ENCODE results near the gene CCDC186. TPM values are rescaled to one million over a fixed set of nuclear protein-coding genes. Genes with fewer than 3 reads are reported as not detected.

The CCDC186 gene
- polyA plus RNA-seq, 1 donor from 2014 or later = 24.2 TPM

DNA sequence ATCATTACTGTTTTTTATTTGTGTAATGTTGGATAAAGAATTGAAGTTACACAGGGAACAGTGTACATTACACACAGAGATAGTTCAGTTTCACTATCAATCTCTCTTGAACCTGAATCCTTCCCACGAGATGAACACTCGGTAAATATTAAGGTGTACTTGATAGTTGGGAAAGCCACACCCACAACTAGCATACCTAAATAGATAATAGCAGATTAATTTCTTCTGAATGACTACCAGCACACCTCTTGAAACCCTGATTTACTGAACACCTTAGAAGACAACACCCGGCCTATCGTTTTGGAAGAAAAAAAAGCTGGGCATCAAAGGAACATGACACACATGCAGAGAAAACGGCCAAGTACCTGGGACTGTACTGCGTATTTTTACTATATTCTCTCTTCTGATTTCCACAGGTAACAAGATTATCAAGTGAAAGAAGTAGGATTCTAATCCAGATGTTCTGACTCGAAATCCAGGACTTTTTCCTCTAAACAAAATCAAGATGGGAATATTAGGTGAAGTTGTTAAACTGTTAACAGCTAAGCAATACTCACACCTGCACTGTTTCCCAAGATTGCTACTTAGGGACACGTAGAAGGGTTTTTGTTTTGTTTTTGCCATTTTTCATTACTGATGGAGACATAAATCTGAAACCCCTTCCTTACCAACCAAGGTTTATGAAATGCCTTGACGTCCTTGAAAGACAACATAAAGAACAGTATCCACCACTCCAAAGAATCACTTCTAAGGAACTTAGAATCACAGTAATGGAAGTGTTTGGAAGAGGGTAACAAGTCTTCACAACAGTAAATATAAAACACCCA, 1.0 kb downstream of the CCDC186 start:
- Histone ChIP-seq H3K36me3 (ENCODE audit: insufficient read depth, low read length) (no peaks in the 10 kb centered on the region), H3K9me3 (ENCODE audit: low read length) (no peaks in the 10 kb centered on the region), H3K4me3 (ENCODE audit: low read length) (peak overlapping the region; percentile 90), H3K4me2 (ENCODE audit: low read length) (peak overlapping the region; percentile 87), H3K27me3 (ENCODE audit: insufficient read depth, low read depth, low read length) (peaks cover 7% of the 10 kb centered on the region), H3F3A (ENCODE audit: insufficient read depth, low read length, poor library complexity, severe bottlenecking) (no peaks in the 10 kb centered on the region), H3K79me2 (replicated peaks; ENCODE audit: insufficient read depth, low read length) (peaks cover 32% of the 10 kb centered on the region), H3K9me2 (ENCODE audit: insufficient read depth, low read length) (no peaks in the 10 kb centered on the region), H2AFZ (ENCODE audit: low read depth, low read length) (peak overlapping the region; percentile 99), H3K27ac (ENCODE audit: low read length) (peak overlapping the region; percentile 85), H4K20me1 (ENCODE audit: insufficient read depth) (no peaks in the 10 kb centered on the region), H3K9ac (ENCODE audit: low read length) (peak overlapping the region; percentile 92)
- TF ChIP-seq, protein P1, sequence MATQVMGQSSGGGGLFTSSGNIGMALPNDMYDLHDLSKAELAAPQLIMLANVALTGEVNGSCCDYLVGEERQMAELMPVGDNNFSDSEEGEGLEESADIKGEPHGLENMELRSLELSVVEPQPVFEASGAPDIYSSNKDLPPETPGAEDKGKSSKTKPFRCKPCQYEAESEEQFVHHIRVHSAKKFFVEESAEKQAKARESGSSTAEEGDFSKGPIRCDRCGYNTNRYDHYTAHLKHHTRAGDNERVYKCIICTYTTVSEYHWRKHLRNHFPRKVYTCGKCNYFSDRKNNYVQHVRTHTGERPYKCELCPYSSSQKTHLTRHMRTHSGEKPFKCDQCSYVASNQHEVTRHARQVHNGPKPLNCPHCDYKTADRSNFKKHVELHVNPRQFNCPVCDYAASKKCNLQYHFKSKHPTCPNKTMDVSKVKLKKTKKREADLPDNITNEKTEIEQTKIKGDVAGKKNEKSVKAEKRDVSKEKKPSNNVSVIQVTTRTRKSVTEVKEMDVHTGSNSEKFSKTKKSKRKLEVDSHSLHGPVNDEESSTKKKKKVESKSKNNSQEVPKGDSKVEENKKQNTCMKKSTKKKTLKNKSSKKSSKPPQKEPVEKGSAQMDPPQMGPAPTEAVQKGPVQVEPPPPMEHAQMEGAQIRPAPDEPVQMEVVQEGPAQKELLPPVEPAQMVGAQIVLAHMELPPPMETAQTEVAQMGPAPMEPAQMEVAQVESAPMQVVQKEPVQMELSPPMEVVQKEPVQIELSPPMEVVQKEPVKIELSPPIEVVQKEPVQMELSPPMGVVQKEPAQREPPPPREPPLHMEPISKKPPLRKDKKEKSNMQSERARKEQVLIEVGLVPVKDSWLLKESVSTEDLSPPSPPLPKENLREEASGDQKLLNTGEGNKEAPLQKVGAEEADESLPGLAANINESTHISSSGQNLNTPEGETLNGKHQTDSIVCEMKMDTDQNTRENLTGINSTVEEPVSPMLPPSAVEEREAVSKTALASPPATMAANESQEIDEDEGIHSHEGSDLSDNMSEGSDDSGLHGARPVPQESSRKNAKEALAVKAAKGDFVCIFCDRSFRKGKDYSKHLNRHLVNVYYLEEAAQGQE (IDR thresholded peaks at IDR 0.05; ENCODE audit: borderline replicate concordance) = no peak
- no peak for TF ChIP-seq TAF1 (IDR thresholded peaks at IDR 0.05; ENCODE audit: low read depth)
- TF ChIP-seq, protein P2, sequence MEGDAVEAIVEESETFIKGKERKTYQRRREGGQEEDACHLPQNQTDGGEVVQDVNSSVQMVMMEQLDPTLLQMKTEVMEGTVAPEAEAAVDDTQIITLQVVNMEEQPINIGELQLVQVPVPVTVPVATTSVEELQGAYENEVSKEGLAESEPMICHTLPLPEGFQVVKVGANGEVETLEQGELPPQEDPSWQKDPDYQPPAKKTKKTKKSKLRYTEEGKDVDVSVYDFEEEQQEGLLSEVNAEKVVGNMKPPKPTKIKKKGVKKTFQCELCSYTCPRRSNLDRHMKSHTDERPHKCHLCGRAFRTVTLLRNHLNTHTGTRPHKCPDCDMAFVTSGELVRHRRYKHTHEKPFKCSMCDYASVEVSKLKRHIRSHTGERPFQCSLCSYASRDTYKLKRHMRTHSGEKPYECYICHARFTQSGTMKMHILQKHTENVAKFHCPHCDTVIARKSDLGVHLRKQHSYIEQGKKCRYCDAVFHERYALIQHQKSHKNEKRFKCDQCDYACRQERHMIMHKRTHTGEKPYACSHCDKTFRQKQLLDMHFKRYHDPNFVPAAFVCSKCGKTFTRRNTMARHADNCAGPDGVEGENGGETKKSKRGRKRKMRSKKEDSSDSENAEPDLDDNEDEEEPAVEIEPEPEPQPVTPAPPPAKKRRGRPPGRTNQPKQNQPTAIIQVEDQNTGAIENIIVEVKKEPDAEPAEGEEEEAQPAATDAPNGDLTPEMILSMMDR (IDR thresholded peaks at IDR 0.05; ENCODE audit: poor library complexity, severe bottlenecking) = no peak
- TF ChIP-seq SMC3 (conservative IDR thresholded peaks at IDR 0.05; ENCODE audit: poor library complexity) = no peak
- no peak for TF ChIP-seq POLR2AphosphoS5 (IDR thresholded peaks at IDR 0.05)
- no peak for TF ChIP-seq MXI1 (conservative IDR thresholded peaks at IDR 0.05; ENCODE audit: poor library complexity, severe bottlenecking)
- TF ChIP-seq EZH2 (IDR thresholded peaks at IDR 0.05; ENCODE audit: borderline replicate concordance, insufficient read depth, low read length, poor library complexity, severe bottlenecking) = no peak
- TF ChIP-seq EP300 (conservative IDR thresholded peaks at IDR 0.05; ENCODE audit: poor library complexity, severe bottlenecking) = no peak
- no peak for TF ChIP-seq RAD21 (conservative IDR thresholded peaks at IDR 0.05)

DNA sequence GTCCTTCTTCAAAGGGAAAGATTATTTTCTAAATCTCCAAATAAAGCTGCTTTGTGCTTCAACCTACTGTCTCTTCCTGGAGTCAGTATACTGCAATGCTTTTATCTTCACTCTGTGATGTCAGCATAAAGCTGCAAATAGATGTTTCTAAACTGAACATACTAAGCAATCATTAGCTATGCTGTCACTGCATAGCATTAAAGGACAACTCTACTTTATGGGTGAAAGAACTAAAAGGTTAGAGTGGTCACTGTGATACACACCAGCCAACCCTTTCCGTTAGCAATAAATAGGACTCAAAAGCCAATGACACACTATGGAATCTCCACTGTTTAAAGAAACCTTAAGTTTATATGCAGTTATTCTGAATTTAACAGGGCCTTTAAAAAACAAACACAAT, 1.8 kb downstream of the CCDC186 start:
- H3K9me2 ChIP-seq (ENCODE audit: insufficient read depth, low read length) = no peaks in the 10 kb centered on the region
- no peak overlapping the region for H2AFZ ChIP-seq (ENCODE audit: low read depth, low read length)
- peak overlapping the region; percentile 87 for H3K4me2 ChIP-seq (ENCODE audit: low read length)
- peaks cover 32% of the 10 kb centered on the region for H3K79me2 ChIP-seq (replicated peaks; ENCODE audit: insufficient read depth, low read length)
- H3K27ac ChIP-seq (ENCODE audit: low read length) = no peak overlapping the region
- H3K36me3 ChIP-seq (ENCODE audit: insufficient read depth, low read length) = no peaks in the 10 kb centered on the region
- H3K27me3 ChIP-seq (ENCODE audit: insufficient read depth, low read depth, low read length) = peaks cover 7% of the 10 kb centered on the region
- no peaks in the 10 kb centered on the region for H3F3A ChIP-seq (ENCODE audit: insufficient read depth, low read length, poor library complexity, severe bottlenecking)
- H3K9ac ChIP-seq (ENCODE audit: low read length) = peak overlapping the region; percentile 92
- TF ChIP-seq, protein P1 (IDR thresholded peaks at IDR 0.05; ENCODE audit: borderline replicate concordance) = no peak
- TF ChIP-seq MXI1 (conservative IDR thresholded peaks at IDR 0.05; ENCODE audit: poor library complexity, severe bottlenecking) (no peak), TAF1 (IDR thresholded peaks at IDR 0.05; ENCODE audit: low read depth) (no peak), RAD21 (conservative IDR thresholded peaks at IDR 0.05) (no peak), POLR2AphosphoS5 (IDR thresholded peaks at IDR 0.05) (no peak), EP300 (conservative IDR thresholded peaks at IDR 0.05; ENCODE audit: poor library complexity, severe bottlenecking) (no peak), EZH2 (IDR thresholded peaks at IDR 0.05; ENCODE audit: borderline replicate concordance, insufficient read depth, low read length, poor library complexity, severe bottlenecking) (no peak), SMC3 (conservative IDR thresholded peaks at IDR 0.05; ENCODE audit: poor library complexity) (no peak)
- TF ChIP-seq, protein P2 (IDR thresholded peaks at IDR 0.05; ENCODE audit: poor library complexity, severe bottlenecking) = no peak
- no peaks in the 10 kb centered on the region for H4K20me1 ChIP-seq (ENCODE audit: insufficient read depth)
- H3K9me3 ChIP-seq (ENCODE audit: low read length) = no peaks in the 10 kb centered on the region
- peak overlapping the region; percentile 90 for H3K4me3 ChIP-seq (ENCODE audit: low read length)
